ENCODE measurements around the gene VKORC1L1. TPM values are rescaled to one million over a fixed set of nuclear protein-coding genes. Genes with fewer than 3 reads are reported as not detected.

The VKORC1L1 gene
- total and polyA plus RNA-seq, 12 donors = 3.7 to 47.7 (median 12.0) TPM

GRCh38 chr7:65968256-65969185 lies 95.6 kb downstream of the VKORC1L1 start:
- DNase-seq = no peak
- 95 to 97% (median 96%) methylated on average over 23 to 26 of the region's 26 CpGs for WGBS, 4 donors
- no peaks in the 10 kb centered on the region for H3K4me1 ChIP-seq (replicated peaks in 1 of 2)
- peaks cover 0 to 94% of the 10 kb centered on the region in 2 donors for H3K36me3 ChIP-seq (replicated peaks in 1 of 2)
- intact Hi-C loops (cut with DNase I) = no loop called here
- TF ChIP-seq POLR2A (IDR thresholded peaks at IDR 0.05) = no peak
- TF ChIP-seq CTCF (IDR thresholded peaks at IDR 0.05) = no peak
- H3K27ac ChIP-seq = no peak overlapping the region
- H3K4me3 ChIP-seq = no peak overlapping the region
- H3K27me3 ChIP-seq = no peaks in the 10 kb centered on the region
- H3K9me3 ChIP-seq (replicated peaks in 1 of 3) = no peaks in the 10 kb centered on the region

- Histone ChIP-seq H3K4me1 (replicated peaks in 1 of 2) (no peaks in the 10 kb centered on the region), H3K9me3 (replicated peaks in 1 of 3) (no peaks in the 10 kb centered on the region), H3K27ac (no peak overlapping the region), H3K4me3 (no peak overlapping the region), H3K27me3 (no peaks in the 10 kb centered on the region), H3K36me3 (replicated peaks in 1 of 2) (peaks cover 0 to 89% of the 10 kb centered on the region in 2 donors)
- 93 to 95% (median 94%) methylated on average over 8 of the region's 8 CpGs for WGBS, 4 donors
- intact Hi-C loops (cut with DNase I) = no loop called here
- peak in 1 of 7 donors; percentile 18 for DNase-seq
- TF ChIP-seq POLR2A (IDR thresholded peaks at IDR 0.05) = no peak
- no peak for TF ChIP-seq CTCF (IDR thresholded peaks at IDR 0.05)
Observed at GRCh38 chr7:65971021-65971420, 98.1 kb downstream of the VKORC1L1 start.

- DNase-seq = peak in 1 of 7 donors; percentile 37
- TF ChIP-seq POLR2A (IDR thresholded peaks at IDR 0.05) = no peak
- TF ChIP-seq CTCF (IDR thresholded peaks at IDR 0.05) = no peak
- no peaks in the 10 kb centered on the region for H3K4me1 ChIP-seq (replicated peaks in 1 of 2)
- peaks cover 0 to 80% of the 10 kb centered on the region in 2 donors for H3K36me3 ChIP-seq (replicated peaks in 1 of 2)
- no peak overlapping the region for H3K27ac ChIP-seq
- WGBS, 4 donors = 94 to 97% (median 95%) methylated on average over 8 to 13 of the region's 13 CpGs
- no peaks in the 10 kb centered on the region for H3K27me3 ChIP-seq
- no peaks in the 10 kb centered on the region for H3K9me3 ChIP-seq (replicated peaks in 1 of 3)
- intact Hi-C loops (cut with DNase I) = no loop called here
- no peak overlapping the region for H3K4me3 ChIP-seq
Observed at GRCh38 chr7:65972976-65973375, 100.1 kb downstream of the VKORC1L1 start.

GRCh38 chr7:65974191-65974801 lies 101.4 kb downstream of the VKORC1L1 start:
- H3K4me3 ChIP-seq = no peak overlapping the region
- intact Hi-C loops (cut with DNase I) = no loop called here
- 89 to 94% (median 92%) methylated on average over 17 to 29 of the region's 29 CpGs for WGBS, 4 donors
- peaks cover 0 to 68% of the 10 kb centered on the region in 2 donors for H3K36me3 ChIP-seq (replicated peaks in 1 of 2)
- H3K9me3 ChIP-seq (replicated peaks in 1 of 3) = no peaks in the 10 kb centered on the region
- no peak overlapping the region for H3K27ac ChIP-seq
- no peaks in the 10 kb centered on the region for H3K27me3 ChIP-seq
- TF ChIP-seq POLR2A (IDR thresholded peaks at IDR 0.05) = no peak
- H3K4me1 ChIP-seq (replicated peaks in 1 of 2) = no peaks in the 10 kb centered on the region
- peak in 1 of 7 donors; percentile 49 for DNase-seq

All from adrenal gland (tissue), 12 donors.